ENCODE measurements around the gene TLE1.
"Not testable (repeated sequence)": the region's sequence is repeated elsewhere in the genome, so short reads cannot be mapped to it uniquely, and the experiment has no call there.

TLE1 gene

GRCh38 chr9:81652058-81652687 is 37.2 kb downstream of the TLE1 start:
- peaks cover 18% of the 10 kb centered on the region for H3K36me3 ChIP-seq (ENCODE audit: insufficient read depth, low read length)
- H3K4me1 ChIP-seq (ENCODE audit: insufficient read depth, low read length) = peaks cover 32% of the 10 kb centered on the region

DNA sequence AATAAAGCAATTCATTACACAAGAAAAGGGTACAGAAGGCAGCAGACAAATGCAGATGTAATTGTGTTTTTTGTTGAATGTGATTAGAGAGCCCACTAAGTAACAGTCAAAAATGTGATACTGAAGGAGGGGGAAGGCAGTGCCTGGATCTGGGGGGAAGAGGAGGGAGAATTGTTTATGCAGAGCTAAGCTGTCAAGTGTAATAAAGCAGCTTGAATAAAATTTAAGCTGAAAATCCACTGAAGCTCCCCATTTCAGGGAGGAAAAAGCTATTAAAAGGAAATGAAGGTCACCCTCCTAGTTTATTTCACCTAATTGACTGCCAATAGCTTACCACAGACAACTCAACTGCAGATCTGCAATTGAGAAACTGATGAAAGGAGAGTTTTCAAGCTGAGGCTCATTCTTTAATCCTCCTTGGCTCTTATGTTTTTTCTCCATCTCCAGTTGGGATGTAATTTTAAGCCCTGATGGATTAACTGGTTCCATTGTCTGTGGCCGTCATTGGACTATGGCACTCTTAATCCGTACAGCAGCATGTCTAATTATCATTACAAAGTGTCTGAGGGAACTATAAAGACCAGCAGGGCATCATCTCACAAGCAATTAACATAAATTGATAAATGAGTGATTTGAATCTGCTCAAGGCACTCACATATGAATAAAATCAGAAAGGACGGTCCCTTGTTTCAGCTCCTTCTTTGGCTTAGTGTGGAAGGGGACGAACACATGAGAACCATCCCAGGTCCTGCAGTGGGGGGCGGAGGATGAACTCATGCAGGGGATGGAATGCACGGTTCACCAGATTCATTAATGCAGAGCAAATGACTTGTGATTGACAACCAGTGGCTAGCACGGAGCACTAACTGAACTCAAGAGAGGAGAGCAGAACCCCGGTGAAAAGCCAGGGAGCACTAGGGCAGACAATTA is 38.5 kb downstream of the TLE1 start:
- Histone ChIP-seq H3K4me1 (ENCODE audit: insufficient read depth, low read length) (peaks cover 41% of the 10 kb centered on the region), H3K36me3 (ENCODE audit: insufficient read depth, low read length) (peaks cover 18% of the 10 kb centered on the region), H3K9ac (ENCODE audit: low read depth, low read length) (no peak overlapping the region), H3K9me3 (ENCODE audit: control insufficient read depth, insufficient read depth, low read length) (no peaks in the 10 kb centered on the region)

More at GRCh38 chr9:81652058-81652687, 37.2 kb downstream of the TLE1 start:
- Histone ChIP-seq H3K9ac (ENCODE audit: low read depth, low read length) (no peak overlapping the region), H3K9me3 (ENCODE audit: control insufficient read depth, insufficient read depth, low read length) (no peaks in the 10 kb centered on the region)

DNA sequence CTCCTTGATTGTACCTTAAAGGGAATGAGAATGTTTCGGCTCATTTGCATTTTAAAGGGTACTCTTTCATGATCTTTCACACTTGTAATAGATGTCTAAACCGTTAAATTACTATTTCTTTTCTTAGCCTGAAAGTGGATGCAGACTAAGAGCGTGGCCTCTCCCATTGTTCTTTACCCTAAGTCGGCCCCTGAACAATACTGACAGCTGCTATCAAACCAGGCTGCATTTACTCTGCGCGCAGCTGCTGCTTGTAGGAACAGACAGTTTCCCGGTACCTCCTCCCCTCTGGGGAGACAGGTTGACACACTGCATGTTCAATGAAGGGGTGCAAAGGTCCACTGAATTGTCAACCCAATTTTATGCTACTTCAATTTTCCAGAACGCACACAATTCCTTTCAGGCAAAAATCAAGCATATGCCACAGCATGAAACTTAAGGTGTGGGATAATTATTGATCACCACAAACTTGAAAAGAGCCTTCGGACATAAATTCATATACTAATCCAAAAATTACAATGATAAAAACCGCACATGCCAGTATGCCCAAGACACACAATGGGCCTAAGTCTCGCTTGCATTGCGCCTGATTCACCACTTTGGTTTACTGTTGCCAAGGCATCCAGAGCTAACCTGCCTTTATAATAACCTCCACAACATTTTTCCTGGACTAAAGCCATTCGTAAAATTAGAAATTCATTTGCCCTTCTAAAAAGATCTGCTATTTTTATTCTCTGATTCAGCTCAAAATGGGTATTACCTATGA is 39.7 kb downstream of the TLE1 start:
- H3K36me3 ChIP-seq (ENCODE audit: insufficient read depth, low read length) = peaks cover 18% of the 10 kb centered on the region
- peaks cover 41% of the 10 kb centered on the region for H3K4me1 ChIP-seq (ENCODE audit: insufficient read depth, low read length)

GRCh38 chr9:81648891-81649290 is 40.5 kb downstream of the TLE1 start:
- no peaks in the 10 kb centered on the region for H3K9me3 ChIP-seq (ENCODE audit: control insufficient read depth, insufficient read depth, low read length)
- H3K36me3 ChIP-seq (ENCODE audit: insufficient read depth, low read length) = peaks cover 17% of the 10 kb centered on the region
- H3K9ac ChIP-seq (ENCODE audit: low read depth, low read length) = no peak overlapping the region
- peaks cover 41% of the 10 kb centered on the region for H3K4me1 ChIP-seq (ENCODE audit: insufficient read depth, low read length)

More for the DNA sequence above, 39.7 kb downstream of the TLE1 start:
- no peaks in the 10 kb centered on the region for H3K9me3 ChIP-seq (ENCODE audit: control insufficient read depth, insufficient read depth, low read length)
- H3K9ac ChIP-seq (ENCODE audit: low read depth, low read length) = no peak overlapping the region

DNA sequence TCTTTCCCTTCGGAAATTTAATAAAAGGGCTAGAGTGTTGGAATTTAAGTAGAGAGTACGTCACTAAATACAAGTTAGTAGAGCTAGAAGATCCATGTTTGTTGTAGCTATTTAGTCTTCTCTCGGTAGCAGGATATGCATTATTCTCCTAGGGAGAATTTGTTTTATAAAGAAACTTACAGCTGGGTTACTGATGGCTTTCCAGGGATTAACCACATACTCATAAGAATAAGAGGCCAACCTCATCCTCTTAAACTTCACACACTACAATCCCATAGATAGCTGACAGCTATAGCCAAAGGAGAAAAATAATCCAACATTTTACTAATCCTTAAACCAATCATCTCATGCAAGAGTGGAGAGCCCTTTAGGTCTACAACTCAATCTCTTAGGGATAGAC is 43.0 kb downstream of the TLE1 start:
- no peaks in the 10 kb centered on the region for H3K9me3 ChIP-seq (ENCODE audit: control insufficient read depth, insufficient read depth, low read length)
- H3K4me1 ChIP-seq (ENCODE audit: insufficient read depth, low read length) = peaks cover 39% of the 10 kb centered on the region
- no peak overlapping the region for H3K9ac ChIP-seq (ENCODE audit: low read depth, low read length)
- H3K36me3 ChIP-seq (ENCODE audit: insufficient read depth, low read length) = peaks cover 4% of the 10 kb centered on the region

- H3K9ac ChIP-seq (ENCODE audit: low read depth, low read length); H3K36me3 ChIP-seq (ENCODE audit: insufficient read depth, low read length); H3K9me3 ChIP-seq (ENCODE audit: control insufficient read depth, insufficient read depth, low read length): not testable (repeated sequence)
- peaks cover 24% of the 10 kb centered on the region for H3K4me1 ChIP-seq (ENCODE audit: insufficient read depth, low read length)
These were observed 44.8 kb downstream of the TLE1 start for GRCh38 chr9:81644513-81644912.

- Histone ChIP-seq H3K36me3 (ENCODE audit: insufficient read depth, low read length) (peaks cover 13% of the 10 kb centered on the region), H3K9ac (ENCODE audit: low read depth, low read length) (no peak overlapping the region), H3K4me1 (ENCODE audit: insufficient read depth, low read length) (0 out of 2 replicates have a peak, but pooled peaks cover 7% of the 10 kb centered on the region), H3K9me3 (ENCODE audit: control insufficient read depth, insufficient read depth, low read length) (no peaks in the 10 kb centered on the region)
These were observed 52.1 kb downstream of the TLE1 start for GRCh38 chr9:81637276-81637675.

DNA sequence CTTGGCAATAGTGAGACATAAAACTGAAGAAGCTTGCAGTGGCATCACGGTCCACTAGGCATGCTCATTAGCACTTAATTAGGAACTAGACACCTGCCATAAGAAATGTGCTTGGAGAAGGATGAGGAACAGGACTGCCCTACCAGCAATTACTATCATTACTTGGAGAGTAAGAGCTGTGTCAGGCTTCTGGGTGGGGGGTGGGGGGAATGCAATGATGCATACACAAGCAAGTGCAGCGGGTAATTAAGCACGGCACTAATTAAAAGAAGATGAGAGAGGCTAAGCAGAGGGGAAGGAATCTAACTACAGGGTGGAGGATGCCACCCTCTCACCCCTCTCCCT is 53.1 kb downstream of the TLE1 start:
- Histone ChIP-seq H3K9me3 (ENCODE audit: control insufficient read depth, insufficient read depth, low read length) (no peaks in the 10 kb centered on the region), H3K9ac (ENCODE audit: low read depth, low read length) (no peak overlapping the region), H3K36me3 (ENCODE audit: insufficient read depth, low read length) (peaks cover 13% of the 10 kb centered on the region), H3K4me1 (ENCODE audit: insufficient read depth, low read length) (0 out of 2 replicates have a peak, but pooled peaks cover 7% of the 10 kb centered on the region)

DNA sequence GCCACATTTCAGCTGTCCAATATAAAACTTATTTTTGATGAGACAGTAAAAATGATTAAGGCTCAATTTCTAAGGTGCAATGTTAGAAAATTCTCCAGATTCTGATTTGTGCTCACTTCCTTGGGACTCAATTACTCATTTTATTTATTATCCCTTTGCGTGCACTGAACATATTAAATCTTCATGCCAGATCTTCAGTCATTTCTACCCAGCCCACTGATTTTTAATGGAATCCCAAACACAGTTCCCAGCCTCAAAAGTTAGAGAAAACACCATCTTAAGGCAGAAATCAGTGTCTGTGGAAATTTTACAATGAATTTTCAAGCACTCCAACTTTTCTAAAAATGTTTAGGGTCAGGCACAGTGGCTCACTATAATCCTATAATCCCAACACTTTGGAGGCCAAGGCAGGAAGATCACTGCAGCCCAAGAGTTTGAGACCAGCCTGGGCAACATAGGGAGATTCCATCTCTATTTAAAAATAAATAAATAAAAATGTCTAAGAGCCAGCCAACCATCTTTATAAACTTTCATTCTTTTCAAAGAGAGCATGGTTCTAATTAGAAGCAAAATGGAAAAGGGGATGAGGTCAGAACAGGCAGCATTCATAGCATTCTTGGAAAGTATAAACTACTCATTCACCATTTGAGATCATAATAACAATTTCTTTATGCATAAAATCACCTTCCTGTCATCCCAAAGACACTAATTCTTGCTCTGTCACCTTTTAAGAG is 53.7 kb downstream of the TLE1 start:
- Histone ChIP-seq H3K36me3 (ENCODE audit: insufficient read depth, low read length) (peaks cover 11% of the 10 kb centered on the region), H3K9me3 (ENCODE audit: control insufficient read depth, insufficient read depth, low read length) (no peaks in the 10 kb centered on the region), H3K4me1 (ENCODE audit: insufficient read depth, low read length) (0 out of 2 replicates have a peak, but pooled peaks cover 4% of the 10 kb centered on the region), H3K9ac (ENCODE audit: low read depth, low read length) (no peak overlapping the region)

DNA sequence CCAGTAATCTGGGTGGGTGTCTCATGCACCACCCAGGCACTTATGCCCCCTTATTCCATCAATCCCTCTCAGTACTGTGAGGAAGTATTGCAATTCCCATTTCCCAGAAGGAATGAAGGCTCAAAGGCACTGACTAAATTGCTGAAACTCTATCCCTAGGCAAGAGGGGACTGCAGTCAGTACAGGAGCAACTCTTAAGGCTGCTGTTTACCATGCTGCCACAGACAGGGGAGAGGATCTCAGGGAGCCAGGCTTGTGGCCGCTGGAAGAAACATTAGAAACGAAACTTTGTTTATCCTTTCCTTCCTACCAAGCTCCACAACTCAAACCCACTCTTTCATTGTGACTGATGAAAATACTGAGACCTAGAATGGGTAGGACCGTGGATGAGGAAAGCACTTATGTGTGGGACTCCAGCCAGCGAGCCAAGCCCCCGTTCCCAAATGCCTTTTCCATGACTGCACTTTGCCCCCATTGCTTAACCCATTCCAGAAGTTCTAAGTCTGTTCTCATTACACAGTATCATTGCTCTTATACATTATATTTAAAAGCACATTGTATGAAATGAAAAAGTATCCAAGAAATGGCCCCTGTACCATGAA is 54.3 kb downstream of the TLE1 start:
- Histone ChIP-seq H3K4me1 (ENCODE audit: insufficient read depth, low read length) (0 out of 2 replicates have a peak, but pooled peaks cover 3% of the 10 kb centered on the region), H3K36me3 (ENCODE audit: insufficient read depth, low read length) (peaks cover 10% of the 10 kb centered on the region), H3K9me3 (ENCODE audit: control insufficient read depth, insufficient read depth, low read length) (no peaks in the 10 kb centered on the region), H3K9ac (ENCODE audit: low read depth, low read length) (no peak overlapping the region)

DNA sequence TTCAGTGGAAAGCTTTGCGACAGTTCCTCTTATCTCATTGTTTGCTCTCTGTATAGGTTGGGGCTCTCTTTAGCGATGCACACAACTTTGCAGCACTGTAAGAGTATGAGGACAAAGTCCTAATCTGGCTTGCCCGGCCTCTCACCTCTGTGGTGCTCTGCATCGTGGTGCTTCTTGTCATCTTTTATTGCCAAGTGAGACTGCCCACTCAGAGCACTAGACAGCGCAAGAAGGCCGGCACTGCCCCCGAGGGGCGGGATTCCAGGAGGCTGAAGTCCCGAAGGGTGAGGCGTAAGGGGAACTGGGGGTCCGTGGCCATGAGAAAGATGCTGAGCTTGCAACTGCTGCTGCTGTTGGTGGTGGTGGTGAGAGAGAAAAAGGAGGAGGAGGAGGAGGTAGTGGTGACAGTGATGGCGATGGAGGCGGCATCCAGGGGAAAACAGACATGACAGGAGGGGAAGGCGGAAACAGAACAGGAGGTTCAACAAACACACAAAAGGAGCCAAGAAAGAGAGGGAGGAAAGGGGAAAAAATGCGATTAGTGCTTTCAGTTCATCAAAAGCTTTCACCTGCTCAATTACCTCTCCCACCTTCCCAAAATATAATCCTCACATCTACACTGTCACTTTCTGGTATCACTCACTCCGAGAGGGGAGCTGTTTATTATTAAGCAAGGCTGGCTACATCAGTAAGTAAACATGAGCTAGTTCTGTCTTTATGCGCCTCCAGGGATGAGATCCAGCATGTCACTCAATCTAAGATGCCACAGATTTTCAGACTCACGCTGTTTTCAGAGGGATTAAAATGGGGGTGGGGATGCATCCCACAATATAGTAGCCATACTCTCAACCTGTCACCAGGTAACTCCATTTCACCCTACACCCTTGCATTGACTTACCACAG is 55.1 kb downstream of the TLE1 start:
- no peak overlapping the region for H3K9ac ChIP-seq (ENCODE audit: low read depth, low read length)
- H3K4me1 ChIP-seq (ENCODE audit: insufficient read depth, low read length) = 0 out of 2 replicates have a peak, but pooled peaks cover 3% of the 10 kb centered on the region
- peaks cover 9% of the 10 kb centered on the region for H3K36me3 ChIP-seq (ENCODE audit: insufficient read depth, low read length)
- H3K9me3 ChIP-seq (ENCODE audit: control insufficient read depth, insufficient read depth, low read length) = no peaks in the 10 kb centered on the region

DNA sequence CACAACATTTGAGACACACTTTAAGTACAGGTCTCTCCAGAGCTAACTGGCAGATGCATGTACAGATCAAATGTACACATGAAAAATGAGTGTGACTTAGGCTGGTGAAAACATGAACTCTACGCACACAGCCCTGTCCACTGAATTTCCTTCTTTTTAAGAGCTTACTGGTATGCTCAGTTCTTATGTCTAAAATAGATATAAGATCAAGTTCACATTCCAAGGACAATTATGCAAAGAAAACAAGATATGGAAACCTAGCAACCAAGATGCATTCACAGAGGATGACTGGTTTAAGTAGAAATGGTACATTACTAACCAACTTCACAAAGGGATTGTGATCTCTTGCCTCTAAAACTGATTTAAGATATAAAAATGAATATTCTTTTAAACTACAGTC is 56.7 kb downstream of the TLE1 start:
- Histone ChIP-seq H3K36me3 (ENCODE audit: insufficient read depth, low read length) (peaks cover 8% of the 10 kb centered on the region), H3K9ac (ENCODE audit: low read depth, low read length) (no peak overlapping the region), H3K4me1 (ENCODE audit: insufficient read depth, low read length) (0 out of 2 replicates have a peak, but pooled peaks cover 3% of the 10 kb centered on the region), H3K9me3 (ENCODE audit: control insufficient read depth, insufficient read depth, low read length) (no peaks in the 10 kb centered on the region)
